A549 (cell line): ENCODE data around the gene IFRD1. TPM values are rescaled to one million over a fixed set of nuclear protein-coding genes. Genes with fewer than 3 reads are reported as not detected.
"Not testable (repeated sequence)": the region's sequence is repeated elsewhere in the genome, so short reads cannot be mapped to it uniquely, and the experiment has no call there.

Source experiments
- ATAC-seq, 2 experiments: fragments of 200-7000 bp in 1 of 2; fragments of >200 bp in 1 of 2; cut with Nextera tagmentation in 1 of 2; cut with Tn5 transposase in 1 of 2; 3 replicates each; pipeline versions ENCODE4 v1.8.0 to v1.9.1; 2018 to 2020; ENCODE audit warnings: mild to moderate bottlenecking in 1 of 2, moderate library complexity in 1 of 2
- CTCF ChIA-PET: fragments of 300-600 bp; sonication (Branson Sonifier 250); formaldehyde crosslinking; extraction: SDS; loops from one replicate; lab custom pipeline; 2021; ENCODE audit warnings: antibody characterized with exemption, inconsistent platforms; lab: Yijun Ruan, JAX
- POLR2A ChIA-PET: fragments of 350-600 bp; formaldehyde crosslinking; extraction: SDS; loops from one replicate; lab custom pipeline; 2021; ENCODE audit warnings: antibody characterized with exemption, inconsistent platforms; lab: Yijun Ruan, JAX
- DNase-seq, 2 experiments: peaks; one replicate each; pipeline versions ENCODE4 v3.0.0 to v3.0.0-alpha.2; 2011 to 2016; ENCODE audit warnings: low read depth in 1 of 2, low spot score in 1 of 2
- FAIRE-seq: peaks from 2 replicates; lab custom pipeline; 2011; peaks lifted over from hg19 to GRCh38; lab: Jason Lieb, UNC
- H3K27ac ChIP-seq, 2 experiments: fragments of >200 bp; sonication (Bioruptor Twin); formaldehyde crosslinking; 3 replicates each; pipeline ENCODE4 v1.5.1; 2016 to 2017
- H3K4me1 ChIP-seq: fragments of >200 bp; sonication (Bioruptor Twin); formaldehyde crosslinking; 3 replicates; pipeline ENCODE4 v1.6.1; 2016
- H3K4me2 ChIP-seq: fragments of >200 bp; sonication (Bioruptor Twin); formaldehyde crosslinking; 3 replicates; pipeline ENCODE4 v1.6.1; 2016
- H3K4me3 ChIP-seq: fragments of >200 bp; sonication (Bioruptor Twin); formaldehyde crosslinking; 3 replicates; pipeline ENCODE4 v1.5.1; 2016
- H3K9me3 ChIP-seq: fragments of >200 bp; sonication (Bioruptor Twin); formaldehyde crosslinking; 3 replicates; pipeline ENCODE4 v1.6.1; 2016
- BHLHE40 ChIP-seq: IDR thresholded peaks from 2 replicates; pipeline ENCODE4 v1.6.1; 2012; ENCODE audit warnings: low read depth, low read length, inconsistent platforms
- CEBPB ChIP-seq, 2 experiments: fragments of >200 bp in 1 of 2; sonication (Bioruptor Twin) in 1 of 2; formaldehyde crosslinking in 1 of 2; IDR thresholded peaks; 2 replicates each; pipeline ENCODE4 v1.6.1; 2012 to 2016
- E2F6 ChIP-seq: IDR thresholded peaks from 2 replicates; pipeline ENCODE4 v1.6.1; 2012; ENCODE audit warnings: low read depth, borderline replicate concordance
- EHMT2 ChIP-seq: fragments of 200-600 bp; sonication (generic); IDR thresholded peaks from 2 replicates; pipeline ENCODE4 v1.6.1; 2016; ENCODE audit warnings: antibody characterized with exemption, low read depth, mild to moderate bottlenecking, moderate library complexity
- ESRRA ChIP-seq: fragments of 150-350 bp; IDR thresholded peaks from 2 replicates; pipeline ENCODE4 v1.6.1; 2014; ENCODE audit warnings: mild to moderate bottlenecking, low read length, borderline replicate concordance
- HDAC2 ChIP-seq: fragments of 200-600 bp; sonication (generic); IDR thresholded peaks from 2 replicates; pipeline ENCODE4 v1.6.1; 2016
- HEYL ChIP-seq: fragments of 250-450 bp; sonication (Bioruptor Pico); IDR thresholded peaks from 2 replicates; pipeline ENCODE4 v1.8.0; 2021; ENCODE audit warnings: mild to moderate bottlenecking, moderate library complexity
- HOXB13 ChIP-seq: fragments of 250-450 bp; sonication (Bioruptor Pico); IDR thresholded peaks from 2 replicates; pipeline ENCODE4 v1.5.0; 2020; ENCODE audit warnings: low read depth, mild to moderate bottlenecking, moderate library complexity
- JUN ChIP-seq, 2 experiments: fragments of >200 bp; sonication (Bioruptor Twin); formaldehyde crosslinking; IDR thresholded peaks; 2 replicates in 1 of 2; 3 replicates in 1 of 2; pipeline ENCODE4 v1.6.1; 2016 to 2017
- MAZ ChIP-seq: fragments of 150-350 bp; IDR thresholded peaks from 2 replicates; pipeline ENCODE4 v1.6.1; 2014; ENCODE audit warnings: antibody characterized with exemption, low read depth, low read length, borderline replicate concordance
- NFE2L2 ChIP-seq: fragments of 150-350 bp; conservative IDR thresholded peaks from 2 replicates; pipeline ENCODE4 v1.6.1; 2014; ENCODE audit warnings: low read length
- POLR2A ChIP-seq: IDR thresholded peaks from 2 replicates; pipeline ENCODE4 v1.6.1; 2012; ENCODE audit warnings: mild to moderate bottlenecking, low read length
- REST ChIP-seq: fragments of 200-600 bp; sonication (generic); IDR thresholded peaks from 2 replicates; pipeline ENCODE4 v1.6.1; 2016; ENCODE audit warnings: antibody characterized with exemption, mild to moderate bottlenecking, moderate library complexity
- RNF2 ChIP-seq: fragments of 200-600 bp; sonication (generic); IDR thresholded peaks from 2 replicates; pipeline ENCODE4 v1.6.1; 2016; ENCODE audit warnings: low read depth, mild to moderate bottlenecking, antibody characterized with exemption, moderate library complexity, borderline replicate concordance
- WGBS: methylation state at CpG from one replicate; pipeline ENCODE4 v1.1.6; 2017; ENCODE audit errors: missing lambda C conversion rate; 5-methylcytosine and 5-hydroxymethylcytosine counted together
- polyA plus RNA-seq, 4 experiments: library from polyadenylated mRNA; depleted of rRNA in 3 of 4; stranded (reverse); fragments of >200 nt; fragmentation: RNase III in 1 of 4; extraction: RNeasy Plus Mini Kit Qiagen cat#74134 plus additional on column Dnase treatment in 1 of 4; gene quantifications; 2 replicates in 3 of 4; 3 replicates in 1 of 4; pipeline ENCODE4 v1.2.3, GENCODE V29; 2011 to 2017

The IFRD1 gene
- polyA plus RNA-seq, 2 of the 4 experiments (the other 2 are of a cell fraction), result 38.8 to 129 TPM

- TF ChIP-seq HEYL (CRISPR knock-in tag) (no peak), NFE2L2 (no peak), ESRRA (no peak), HOXB13 (CRISPR knock-in tag) (no peak), RNF2 (no peak), EHMT2 (no peak), E2F6 (no peak)
Measured at GRCh38 chr7:112453505-112454171, 3.4 kb downstream of the IFRD1 start (continued).

- Histone ChIP-seq H3K4me2 (peak overlapping the region; percentile 83), H3K4me1 (peaks cover 34% of the 10 kb centered on the region)
- ATAC-seq, H3K27ac ChIP-seq, CTCF ChIA-PET, FAIRE-seq, DNase-seq, H3K9me3 ChIP-seq, H3K4me3 ChIP-seq: not testable (repeated sequence)
- POLR2A ChIA-PET, result interaction anchor here (0.7 kb wide), 1 partner anchor 261 kb away, joined by 3 read pairs; no protein-coding TSS in a partner anchor
- 89% methylated on average over 6 of the region's 6 CpGs for WGBS
Measured at GRCh38 chr7:112454191-112454590, 3.9 kb downstream of the IFRD1 start.

- no peak for TF ChIP-seq HDAC2
- no peak for DNase-seq
- no peak overlapping the region for H3K4me3 ChIP-seq
- no peak for FAIRE-seq
- no peaks in the 10 kb centered on the region for H3K9me3 ChIP-seq
- no peak overlapping the region for H3K4me2 ChIP-seq
- 85% methylated on average over 1 of the region's 1 CpG for whole genome bisulfite sequencing
- ATAC-seq, result peak; percentile 58 to 70; a peak in 4 of 6 replicates
- CTCF ChIA-PET, result interaction anchor here (1.6 to 1.7 kb wide), 2 partner anchors 9 to 16 kb away, joined by 4 to 5 read pairs; partner anchors contain the start of gene IFRD1
- peaks cover 32% of the 10 kb centered on the region for H3K4me1 ChIP-seq
- H3K27ac ChIP-seq, result no peak overlapping the region
- POLR2A ChIA-PET, result interaction anchor here (0.7 to 5.0 kb wide), 2 partner anchors 8 to 22 kb away, joined by 5 to 89 read pairs; partner anchors contain the start of gene IFRD1
Measured at GRCh38 chr7:112459645-112460044, 9.4 kb downstream of the IFRD1 start.

- H3K9me3 ChIP-seq, result no peaks in the 10 kb centered on the region
- H3K4me1 ChIP-seq, result peaks cover 21% of the 10 kb centered on the region
- ATAC-seq, result peak; percentile 49 to 70
- CTCF ChIA-PET, result interaction anchor here (0.8 to 1.5 kb wide), 7 partner anchors 10 to 699 kb away, joined by 3 to 7 read pairs (median 3); partner anchors contain the start of genes IFRD1 and LSMEM1
- no peak for TF ChIP-seq MAZ
- TF ChIP-seq BHLHE40, result no peak
- no peak for TF ChIP-seq POLR2A
- no peak for TF ChIP-seq REST
- TF ChIP-seq HDAC2, result no peak
- TF ChIP-seq CEBPB (IDR thresholded peaks at IDR 0.05), result peak; percentile 84 to 89
- peak in 1 of 2 experiments; percentile 21; a peak in 1 of 5 replicates for TF ChIP-seq JUN (IDR thresholded peaks at IDR 0.05)
- TF ChIP-seq, all 56 proteins: peak for 2
- peak in 1 of 2 experiments; percentile 63 for DNase-seq
- H3K4me2 ChIP-seq, result peak overlapping the region; percentile 16; the same call in 2 of the 3 replicates
- no peak for FAIRE-seq
- H3K4me3 ChIP-seq, result no peak overlapping the region
- POLR2A ChIA-PET, result interaction anchor here (5.0 kb wide), 1 partner anchor 11 kb away, joined by 89 read pairs; the partner anchor contains the start of gene IFRD1
- no peak overlapping the region for H3K27ac ChIP-seq
Measured at GRCh38 chr7:112462236-112462635, 12.0 kb downstream of the IFRD1 start.
